GM12878 (cell line): ENCODE measurements around the gene SRBD1. TPM values are rescaled to one million over a fixed set of nuclear protein-coding genes. Genes with fewer than 3 reads are reported as not detected.

Source experiments
- ATF7 ChIP-seq: fragments of 450-650 bp; IDR thresholded peaks from 2 replicates; pipeline ENCODE4 v1.6.1; 2016; ENCODE audit warnings: low read depth, mild to moderate bottlenecking
- BRCA1 ChIP-seq: IDR thresholded peaks from 2 replicates; pipeline ENCODE4 v1.6.1; 2011; ENCODE audit warnings: low read depth, low read length, improper control_type of control experiment
- DPF2 ChIP-seq: fragments of 450-650 bp; IDR thresholded peaks from 2 replicates; pipeline ENCODE4 v1.6.1; 2017; ENCODE audit warnings: mild to moderate bottlenecking
- EGR1 ChIP-seq, 2 experiments: IDR thresholded peaks; 1 replicate in 1 of 2; 2 replicates in 1 of 2; pipeline ENCODE4 v1.6.1; 2011 to 2012; ENCODE audit warnings: low read depth in 2 of 2, low read length in 2 of 2, borderline replicate concordance in 1 of 2, mild to moderate bottlenecking in 1 of 2, moderate library complexity in 1 of 2
- EZH2 ChIP-seq: IDR thresholded peaks from 2 replicates; pipeline ENCODE4 v1.6.1; 2012; ENCODE audit warnings: low read depth, mild to moderate bottlenecking, control low read depth, inconsistent platforms, low read length, borderline replicate concordance; ENCODE audit not compliant: control insufficient read depth
- HCFC1 ChIP-seq: fragments of 150-350 bp; IDR thresholded peaks from 2 replicates; pipeline ENCODE4 v1.6.1; 2014; ENCODE audit warnings: low read length
- IKZF1 ChIP-seq: fragments of 450-650 bp; conservative IDR thresholded peaks from 2 replicates; pipeline ENCODE4 v1.6.1; 2017; ENCODE audit warnings: antibody characterized with exemption, mild to moderate bottlenecking
- JUNB ChIP-seq: IDR thresholded peaks from 2 replicates; pipeline ENCODE4 v1.6.1; 2016; ENCODE audit warnings: antibody characterized with exemption, mild to moderate bottlenecking
- KDM1A ChIP-seq: fragments of 200-600 bp; sonication (generic); IDR thresholded peaks from 2 replicates; pipeline ENCODE4 v1.6.1; 2016; ENCODE audit warnings: borderline replicate concordance
- NFIC ChIP-seq: IDR thresholded peaks from 2 replicates; pipeline ENCODE4 v1.6.1; 2012; ENCODE audit warnings: low read depth, mild to moderate bottlenecking, inconsistent platforms, low read length, moderate library complexity
- NR2F1 ChIP-seq: fragments of 450-650 bp; conservative IDR thresholded peaks from 2 replicates; pipeline ENCODE4 v1.6.1; 2017; ENCODE audit warnings: mild to moderate bottlenecking
- POLR2AphosphoS5 ChIP-seq: IDR thresholded peaks from 2 replicates; pipeline ENCODE4 v1.6.1; 2011; ENCODE audit warnings: mild to moderate bottlenecking, low read length, inconsistent platforms
- RELA ChIP-seq: fragments of 450-650 bp; IDR thresholded peaks from 2 replicates; pipeline ENCODE4 v1.8.0; 2014; ENCODE audit warnings: borderline replicate concordance; ENCODE audit not compliant: partially characterized antibody
- RFX5 ChIP-seq: IDR thresholded peaks from 2 replicates; pipeline ENCODE4 v1.6.1; 2011; ENCODE audit warnings: low read depth, low read length, improper control_type of control experiment
- SIN3A ChIP-seq: IDR thresholded peaks from 2 replicates; pipeline ENCODE4 v1.6.1; 2012; ENCODE audit warnings: low read depth, low read length, improper control_type of control experiment
- SIX5 ChIP-seq: IDR thresholded peaks from 2 replicates; pipeline ENCODE4 v1.6.1; 2011; ENCODE audit warnings: mild to moderate bottlenecking, low read depth, low read length, moderate library complexity; ENCODE audit not compliant: severe bottlenecking
- polyA plus RNA-seq, 11 experiments: library from polyadenylated mRNA; depleted of rRNA in 4 of 11; unstranded in 6 of 11; stranded (reverse) in 5 of 11; fragments of >200 nt; fragmentation: Nextera tagmentation in 4 of 11; fragmentation: Illumina TruSeq in 1 of 11; extraction: Ambion mirVana in 4 of 11; extraction: Trizol in 1 of 11; gene quantifications; 1 replicate in 1 of 11; 2 replicates in 10 of 11; pipeline versions ENCODE4 v1.2.1 to v1.2.3, GENCODE V29; 2011 to 2016; ENCODE audit warnings: inconsistent platforms in 2 of 11, missing spikeins in 2 of 11, low read depth in 1 of 11
- total RNA-seq, 4 experiments: library from RNA; depleted of rRNA in 3 of 4; stranded (reverse); fragments of >200 nt in 3 of 4; fragmentation: Illumina TruSeq in 1 of 4; extraction: Trizol in 1 of 4; gene quantifications; 2 replicates each; pipeline versions ENCODE4 v1.2.1 to v1.2.3, GENCODE V29; 2013 to 2021
- TF ChIP-seq, protein P1 (sequence below): IDR thresholded peaks from 2 replicates; pipeline ENCODE4 v1.6.1; 2011; ENCODE audit warnings: low read depth, low read length, improper control_type of control experiment, borderline replicate concordance
- TF ChIP-seq, protein P2 (sequence below): fragments of 450-650 bp; IDR thresholded peaks from 2 replicates; pipeline ENCODE4 v1.6.1; 2016; ENCODE audit warnings: mild to moderate bottlenecking, moderate library complexity, borderline replicate concordance
- TF ChIP-seq, protein P3 (sequence below): IDR thresholded peaks from 2 replicates; pipeline ENCODE4 v1.6.1; 2011; ENCODE audit warnings: borderline replicate concordance, low read depth, mild to moderate bottlenecking, moderate library complexity, low read length; ENCODE audit not compliant: insufficient read depth, poor library complexity, severe bottlenecking
- TF ChIP-seq, protein P4 (sequence below): fragments of 450-650 bp; IDR thresholded peaks from 2 replicates; pipeline ENCODE4 v1.6.1; 2017; ENCODE audit warnings: mild to moderate bottlenecking

Gene SRBD1
- total and polyA plus RNA-seq, 10 of the 15 experiments (the other 5 are each of a cell fraction or from before 2014, with no cell fraction given), result 9.7 to 33.1 (median 20.1) TPM

DNA sequence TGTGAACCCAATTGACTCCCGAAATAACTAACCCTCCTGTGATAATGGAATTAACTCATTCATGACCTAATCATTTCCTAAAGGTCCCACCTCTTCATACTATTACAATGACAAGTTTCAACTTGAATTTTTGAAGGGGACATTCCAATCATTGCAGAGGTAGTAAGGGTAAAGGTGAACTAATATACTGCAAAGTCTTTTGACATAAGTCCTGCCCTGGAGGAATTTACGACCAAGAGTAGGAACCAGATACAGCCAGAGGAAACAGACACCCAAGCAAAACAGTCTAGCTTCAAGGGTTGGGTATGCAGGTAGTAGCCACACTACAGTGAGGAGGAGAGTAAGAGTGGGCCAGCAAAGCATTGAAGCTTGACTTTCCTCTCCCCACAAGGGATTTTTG, 1.2 kb upstream of the SRBD1 start (continued):
- TF ChIP-seq POLR2AphosphoS5 (no peak), NR2F1 (0 out of 2 replicates have a peak, but pooled peaks have one; percentile 18), EGR1 (IDR thresholded peaks at IDR 0.05; ENCODE audit: borderline replicate concordance in 1 of 2, low read depth in 2 of 2, low read length in 2 of 2) (no peak), BRCA1 (no peak), RELA (no peak), ATF7 (peak; percentile 28; the same call in 1 of the 2 replicates), JUNB (peak; percentile 48), SIX5 (no peak), IKZF1 (no peak), EZH2 (no peak), KDM1A (no peak), DPF2 (no peak), SIN3A (no peak), RFX5 (no peak), HCFC1 (no peak), NFIC (peak; percentile 73; the same call in 1 of the 2 replicates)
- TF ChIP-seq, protein P1, sequence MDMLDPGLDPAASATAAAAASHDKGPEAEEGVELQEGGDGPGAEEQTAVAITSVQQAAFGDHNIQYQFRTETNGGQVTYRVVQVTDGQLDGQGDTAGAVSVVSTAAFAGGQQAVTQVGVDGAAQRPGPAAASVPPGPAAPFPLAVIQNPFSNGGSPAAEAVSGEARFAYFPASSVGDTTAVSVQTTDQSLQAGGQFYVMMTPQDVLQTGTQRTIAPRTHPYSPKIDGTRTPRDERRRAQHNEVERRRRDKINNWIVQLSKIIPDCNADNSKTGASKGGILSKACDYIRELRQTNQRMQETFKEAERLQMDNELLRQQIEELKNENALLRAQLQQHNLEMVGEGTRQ, result no peak
- TF ChIP-seq, protein P2, sequence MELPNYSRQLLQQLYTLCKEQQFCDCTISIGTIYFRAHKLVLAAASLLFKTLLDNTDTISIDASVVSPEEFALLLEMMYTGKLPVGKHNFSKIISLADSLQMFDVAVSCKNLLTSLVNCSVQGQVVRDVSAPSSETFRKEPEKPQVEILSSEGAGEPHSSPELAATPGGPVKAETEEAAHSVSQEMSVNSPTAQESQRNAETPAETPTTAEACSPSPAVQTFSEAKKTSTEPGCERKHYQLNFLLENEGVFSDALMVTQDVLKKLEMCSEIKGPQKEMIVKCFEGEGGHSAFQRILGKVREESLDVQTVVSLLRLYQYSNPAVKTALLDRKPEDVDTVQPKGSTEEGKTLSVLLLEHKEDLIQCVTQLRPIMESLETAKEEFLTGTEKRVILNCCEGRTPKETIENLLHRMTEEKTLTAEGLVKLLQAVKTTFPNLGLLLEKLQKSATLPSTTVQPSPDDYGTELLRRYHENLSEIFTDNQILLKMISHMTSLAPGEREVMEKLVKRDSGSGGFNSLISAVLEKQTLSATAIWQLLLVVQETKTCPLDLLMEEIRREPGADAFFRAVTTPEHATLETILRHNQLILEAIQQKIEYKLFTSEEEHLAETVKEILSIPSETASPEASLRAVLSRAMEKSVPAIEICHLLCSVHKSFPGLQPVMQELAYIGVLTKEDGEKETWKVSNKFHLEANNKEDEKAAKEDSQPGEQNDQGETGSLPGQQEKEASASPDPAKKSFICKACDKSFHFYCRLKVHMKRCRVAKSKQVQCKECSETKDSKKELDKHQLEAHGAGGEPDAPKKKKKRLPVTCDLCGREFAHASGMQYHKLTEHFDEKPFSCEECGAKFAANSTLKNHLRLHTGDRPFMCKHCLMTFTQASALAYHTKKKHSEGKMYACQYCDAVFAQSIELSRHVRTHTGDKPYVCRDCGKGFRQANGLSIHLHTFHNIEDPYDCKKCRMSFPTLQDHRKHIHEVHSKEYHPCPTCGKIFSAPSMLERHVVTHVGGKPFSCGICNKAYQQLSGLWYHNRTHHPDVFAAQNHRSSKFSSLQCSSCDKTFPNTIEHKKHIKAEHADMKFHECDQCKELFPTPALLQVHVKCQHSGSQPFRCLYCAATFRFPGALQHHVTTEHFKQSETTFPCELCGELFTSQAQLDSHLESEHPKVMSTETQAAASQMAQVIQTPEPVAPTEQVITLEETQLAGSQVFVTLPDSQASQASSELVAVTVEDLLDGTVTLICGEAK, result no peak
- TF ChIP-seq, protein P3, sequence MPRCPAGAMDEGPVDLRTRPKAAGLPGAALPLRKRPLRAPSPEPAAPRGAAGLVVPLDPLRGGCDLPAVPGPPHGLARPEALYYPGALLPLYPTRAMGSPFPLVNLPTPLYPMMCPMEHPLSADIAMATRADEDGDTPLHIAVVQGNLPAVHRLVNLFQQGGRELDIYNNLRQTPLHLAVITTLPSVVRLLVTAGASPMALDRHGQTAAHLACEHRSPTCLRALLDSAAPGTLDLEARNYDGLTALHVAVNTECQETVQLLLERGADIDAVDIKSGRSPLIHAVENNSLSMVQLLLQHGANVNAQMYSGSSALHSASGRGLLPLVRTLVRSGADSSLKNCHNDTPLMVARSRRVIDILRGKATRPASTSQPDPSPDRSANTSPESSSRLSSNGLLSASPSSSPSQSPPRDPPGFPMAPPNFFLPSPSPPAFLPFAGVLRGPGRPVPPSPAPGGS, result no peak
- TF ChIP-seq, protein P4, sequence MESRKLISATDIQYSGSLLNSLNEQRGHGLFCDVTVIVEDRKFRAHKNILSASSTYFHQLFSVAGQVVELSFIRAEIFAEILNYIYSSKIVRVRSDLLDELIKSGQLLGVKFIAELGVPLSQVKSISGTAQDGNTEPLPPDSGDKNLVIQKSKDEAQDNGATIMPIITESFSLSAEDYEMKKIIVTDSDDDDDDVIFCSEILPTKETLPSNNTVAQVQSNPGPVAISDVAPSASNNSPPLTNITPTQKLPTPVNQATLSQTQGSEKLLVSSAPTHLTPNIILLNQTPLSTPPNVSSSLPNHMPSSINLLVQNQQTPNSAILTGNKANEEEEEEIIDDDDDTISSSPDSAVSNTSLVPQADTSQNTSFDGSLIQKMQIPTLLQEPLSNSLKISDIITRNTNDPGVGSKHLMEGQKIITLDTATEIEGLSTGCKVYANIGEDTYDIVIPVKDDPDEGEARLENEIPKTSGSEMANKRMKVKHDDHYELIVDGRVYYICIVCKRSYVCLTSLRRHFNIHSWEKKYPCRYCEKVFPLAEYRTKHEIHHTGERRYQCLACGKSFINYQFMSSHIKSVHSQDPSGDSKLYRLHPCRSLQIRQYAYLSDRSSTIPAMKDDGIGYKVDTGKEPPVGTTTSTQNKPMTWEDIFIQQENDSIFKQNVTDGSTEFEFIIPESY, result no peak
